ENCODE measurements around the gene NAV3. TPM values are rescaled to one million over a fixed set of nuclear protein-coding genes. Genes with fewer than 3 reads are reported as not detected.

The NAV3 gene
- total and polyA plus RNA-seq, 9 of the 15 experiments (the other 6 are each of a cell fraction or from before 2014, with no cell fraction given): 0.04 TPM; not detected in 8

DNA sequence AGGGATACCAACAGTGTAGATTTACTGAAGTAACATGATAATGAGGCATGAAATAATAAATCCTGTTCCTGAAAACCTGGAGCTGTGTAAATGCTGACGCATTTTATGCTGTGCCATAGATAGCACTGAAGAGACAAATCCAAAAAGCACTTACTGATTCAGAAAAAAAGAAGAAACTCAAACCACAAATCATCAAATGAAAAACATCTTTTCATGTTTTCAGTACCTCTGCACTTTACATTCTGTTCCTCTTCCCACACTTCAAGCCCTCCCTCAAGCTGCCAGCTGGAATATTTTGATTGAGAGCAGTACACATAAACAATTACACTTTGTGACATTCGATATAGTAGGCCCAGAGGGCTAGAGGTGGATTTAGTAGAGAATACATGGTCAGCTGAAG, 362.3 kb downstream of the NAV3 start (continued):
- TF ChIP-seq, protein P1, sequence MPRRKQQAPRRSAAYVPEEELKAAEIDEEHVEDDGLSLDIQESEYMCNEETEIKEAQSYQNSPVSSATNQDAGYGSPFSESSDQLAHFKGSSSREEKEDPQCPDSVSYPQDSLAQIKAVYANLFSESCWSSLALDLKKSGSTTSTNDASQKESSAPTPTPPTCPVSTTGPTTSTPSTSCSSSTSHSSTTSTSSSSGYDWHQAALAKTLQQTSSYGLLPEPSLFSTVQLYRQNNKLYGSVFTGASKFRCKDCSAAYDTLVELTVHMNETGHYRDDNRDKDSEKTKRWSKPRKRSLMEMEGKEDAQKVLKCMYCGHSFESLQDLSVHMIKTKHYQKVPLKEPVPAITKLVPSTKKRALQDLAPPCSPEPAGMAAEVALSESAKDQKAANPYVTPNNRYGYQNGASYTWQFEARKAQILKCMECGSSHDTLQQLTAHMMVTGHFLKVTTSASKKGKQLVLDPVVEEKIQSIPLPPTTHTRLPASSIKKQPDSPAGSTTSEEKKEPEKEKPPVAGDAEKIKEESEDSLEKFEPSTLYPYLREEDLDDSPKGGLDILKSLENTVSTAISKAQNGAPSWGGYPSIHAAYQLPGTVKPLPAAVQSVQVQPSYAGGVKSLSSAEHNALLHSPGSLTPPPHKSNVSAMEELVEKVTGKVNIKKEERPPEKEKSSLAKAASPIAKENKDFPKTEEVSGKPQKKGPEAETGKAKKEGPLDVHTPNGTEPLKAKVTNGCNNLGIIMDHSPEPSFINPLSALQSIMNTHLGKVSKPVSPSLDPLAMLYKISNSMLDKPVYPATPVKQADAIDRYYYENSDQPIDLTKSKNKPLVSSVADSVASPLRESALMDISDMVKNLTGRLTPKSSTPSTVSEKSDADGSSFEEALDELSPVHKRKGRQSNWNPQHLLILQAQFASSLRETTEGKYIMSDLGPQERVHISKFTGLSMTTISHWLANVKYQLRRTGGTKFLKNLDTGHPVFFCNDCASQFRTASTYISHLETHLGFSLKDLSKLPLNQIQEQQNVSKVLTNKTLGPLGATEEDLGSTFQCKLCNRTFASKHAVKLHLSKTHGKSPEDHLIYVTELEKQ (CRISPR knock-in tag; IDR thresholded peaks at IDR 0.05): no peak
- TF ChIP-seq FOXA3 (CRISPR knock-in tag; conservative IDR thresholded peaks at IDR 0.05 in 1 of 2, IDR thresholded peaks at IDR 0.05 in 1 of 2) (no peak), NBN (IDR thresholded peaks at IDR 0.05; ENCODE audit: low read depth) (no peak), HLTF (IDR thresholded peaks at IDR 0.05) (no peak), PCBP2 (IDR thresholded peaks at IDR 0.05; ENCODE audit: low read depth, low read length, poor library complexity, severe bottlenecking) (no peak)
- TF ChIP-seq, protein P2, sequence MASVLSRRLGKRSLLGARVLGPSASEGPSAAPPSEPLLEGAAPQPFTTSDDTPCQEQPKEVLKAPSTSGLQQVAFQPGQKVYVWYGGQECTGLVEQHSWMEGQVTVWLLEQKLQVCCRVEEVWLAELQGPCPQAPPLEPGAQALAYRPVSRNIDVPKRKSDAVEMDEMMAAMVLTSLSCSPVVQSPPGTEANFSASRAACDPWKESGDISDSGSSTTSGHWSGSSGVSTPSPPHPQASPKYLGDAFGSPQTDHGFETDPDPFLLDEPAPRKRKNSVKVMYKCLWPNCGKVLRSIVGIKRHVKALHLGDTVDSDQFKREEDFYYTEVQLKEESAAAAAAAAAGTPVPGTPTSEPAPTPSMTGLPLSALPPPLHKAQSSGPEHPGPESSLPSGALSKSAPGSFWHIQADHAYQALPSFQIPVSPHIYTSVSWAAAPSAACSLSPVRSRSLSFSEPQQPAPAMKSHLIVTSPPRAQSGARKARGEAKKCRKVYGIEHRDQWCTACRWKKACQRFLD (CRISPR knock-in tag; IDR thresholded peaks at IDR 0.05): no peak
- TF ChIP-seq, protein P3, sequence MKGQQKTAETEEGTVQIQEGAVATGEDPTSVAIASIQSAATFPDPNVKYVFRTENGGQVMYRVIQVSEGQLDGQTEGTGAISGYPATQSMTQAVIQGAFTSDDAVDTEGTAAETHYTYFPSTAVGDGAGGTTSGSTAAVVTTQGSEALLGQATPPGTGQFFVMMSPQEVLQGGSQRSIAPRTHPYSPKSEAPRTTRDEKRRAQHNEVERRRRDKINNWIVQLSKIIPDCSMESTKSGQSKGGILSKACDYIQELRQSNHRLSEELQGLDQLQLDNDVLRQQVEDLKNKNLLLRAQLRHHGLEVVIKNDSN (CRISPR knock-in tag; IDR thresholded peaks at IDR 0.05): no peak
- TF ChIP-seq, protein P4, sequence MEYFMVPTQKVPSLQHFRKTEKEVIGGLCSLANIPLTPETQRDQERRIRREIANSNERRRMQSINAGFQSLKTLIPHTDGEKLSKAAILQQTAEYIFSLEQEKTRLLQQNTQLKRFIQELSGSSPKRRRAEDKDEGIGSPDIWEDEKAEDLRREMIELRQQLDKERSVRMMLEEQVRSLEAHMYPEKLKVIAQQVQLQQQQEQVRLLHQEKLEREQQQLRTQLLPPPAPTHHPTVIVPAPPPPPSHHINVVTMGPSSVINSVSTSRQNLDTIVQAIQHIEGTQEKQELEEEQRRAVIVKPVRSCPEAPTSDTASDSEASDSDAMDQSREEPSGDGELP (CRISPR knock-in tag; IDR thresholded peaks at IDR 0.05; ENCODE audit: borderline replicate concordance): no peak
- TF ChIP-seq, protein P5, sequence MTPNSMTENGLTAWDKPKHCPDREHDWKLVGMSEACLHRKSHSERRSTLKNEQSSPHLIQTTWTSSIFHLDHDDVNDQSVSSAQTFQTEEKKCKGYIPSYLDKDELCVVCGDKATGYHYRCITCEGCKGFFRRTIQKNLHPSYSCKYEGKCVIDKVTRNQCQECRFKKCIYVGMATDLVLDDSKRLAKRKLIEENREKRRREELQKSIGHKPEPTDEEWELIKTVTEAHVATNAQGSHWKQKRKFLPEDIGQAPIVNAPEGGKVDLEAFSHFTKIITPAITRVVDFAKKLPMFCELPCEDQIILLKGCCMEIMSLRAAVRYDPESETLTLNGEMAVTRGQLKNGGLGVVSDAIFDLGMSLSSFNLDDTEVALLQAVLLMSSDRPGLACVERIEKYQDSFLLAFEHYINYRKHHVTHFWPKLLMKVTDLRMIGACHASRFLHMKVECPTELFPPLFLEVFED (CRISPR knock-in tag; conservative IDR thresholded peaks at IDR 0.05): no peak
